Gastrocnemius medialis (tissue), 4 donors: ENCODE measurements around the gene ERI3.

Experiments used
- CTCF ChIP-seq, 5 experiments: fragments of 450-650 bp in 3 of 5; fragments of 200-600 bp in 2 of 5; sonication (generic) in 2 of 5; IDR thresholded peaks in 4 of 5; conservative IDR thresholded peaks in 1 of 5; 1 replicate in 4 of 5; 2 replicates in 1 of 5; pipeline ENCODE4 v1.5.1; 2016 to 2019; ENCODE audit warnings: antibody characterized with exemption in 5 of 5, mild to moderate bottlenecking in 3 of 5, moderate library complexity in 3 of 5
- POLR2A ChIP-seq, 2 donors: fragments of 450-650 bp; IDR thresholded peaks; one replicate each; pipeline ENCODE4 v1.6.1; 2017; ENCODE audit warnings: antibody characterized with exemption in 2 of 2, mild to moderate bottlenecking in 2 of 2, moderate library complexity in 2 of 2

- TF ChIP-seq CTCF (IDR thresholded peaks at IDR 0.05 in 4 of 5, conservative IDR thresholded peaks at IDR 0.05 in 1 of 5) (no peak), POLR2A (IDR thresholded peaks at IDR 0.05) (no peak)
Measured at GRCh38 chr1:44276901-44277300, 78.2 kb downstream of the ERI3 start.
